DMS79 (cell line): ENCODE data around the gene DPEP2.
"Not testable (repeated sequence)": the region's sequence is repeated elsewhere in the genome, so short reads cannot be mapped to it uniquely, and the experiment has no call there.

Experiments
- DNase-seq: peaks from one replicate; lab custom pipeline; 2025; lab: John Stamatoyannopoulos, UW

Gene DPEP2

GRCh38 chr16:67998779-67999688, at the start of gene DPEP2:
Gene DPEP2 (minus strand): TSS chr16:67999484. CDS start chr16:67993212, 6,272 bp downstream.
- not testable (repeated sequence) for DNase-seq

GRCh38 chr16:68047987-68048386, 48.7 kb upstream of the DPEP2 start:
- no peak for DNase-seq

- no peak for DNase-seq
Measured at GRCh38 chr16:68046106-68046505, 46.8 kb upstream of the DPEP2 start.

GRCh38 chr16:68041783-68042182, 42.5 kb upstream of the DPEP2 start:
- no peak for DNase-seq

GRCh38 chr16:68040506-68041288, 41.4 kb upstream of the DPEP2 start:
- peak; percentile 21 for DNase-seq

GRCh38 chr16:68037841-68038597, 38.7 kb upstream of the DPEP2 start:
- DNase-seq: no peak

GRCh38 chr16:68035227-68035626, 35.9 kb upstream of the DPEP2 start:
- DNase-seq: no peak

GRCh38 chr16:68033101-68033500, 33.8 kb upstream of the DPEP2 start:
- no peak for DNase-seq

- DNase-seq: no peak
Measured at GRCh38 chr16:68031951-68032350, 32.7 kb upstream of the DPEP2 start.

GRCh38 chr16:68030108-68030507, 30.8 kb upstream of the DPEP2 start:
- DNase-seq: not testable (repeated sequence)

- DNase-seq: no peak
Measured at GRCh38 chr16:68028996-68029395, 29.7 kb upstream of the DPEP2 start.

GRCh38 chr16:68022728-68023537, 23.6 kb upstream of the DPEP2 start, which contains the start of the genes DDX28 and DUS2:
Gene DDX28 (minus strand): TSS chr16:68023232. CDS start chr16:68023202, 30 bp downstream.
Gene DUS2 (plus strand): TSS chr16:68023284. CDS start chr16:68038024, 14,740 bp downstream.
- DNase-seq: peak; percentile 42

- DNase-seq: no peak
Measured at GRCh38 chr16:68022278-68022727, 23.0 kb upstream of the DPEP2 start.

GRCh38 chr16:68021490-68021889, 22.2 kb upstream of the DPEP2 start:
- DNase-seq: no peak

GRCh38 chr16:68019167-68019680, 19.9 kb upstream of the DPEP2 start:
- no peak for DNase-seq

GRCh38 chr16:68015681-68016080, 16.4 kb upstream of the DPEP2 start, which contains the start of gene DPEP2NB:
Gene DPEP2NB (minus strand): TSS chr16:68015911. CDS start chr16:68015770, 141 bp downstream.
- no peak for DNase-seq

- no peak for DNase-seq
Measured at GRCh38 chr16:68013440-68013839, 14.2 kb upstream of the DPEP2 start.

- not testable (repeated sequence) for DNase-seq
Measured at GRCh38 chr16:68009872-68010271, 10.6 kb upstream of the DPEP2 start.

GRCh38 chr16:68009157-68009735, 10.0 kb upstream of the DPEP2 start:
- no peak for DNase-seq

- no peak for DNase-seq
Measured at GRCh38 chr16:68005786-68006286, 6.6 kb upstream of the DPEP2 start.
